GM13977 (cell line): ENCODE results near the gene MON1A.

Source experiments
- DNase-seq: peaks from one replicate; pipeline ENCODE4 v3.0.0; 2012; ENCODE audit warnings: low spot score
- in situ Hi-C: fragments of 300-500 bp; cut with MboI; formaldehyde crosslinking; loops from one replicate; pipeline ENCODE4 v1.12.0; 2022; ENCODE audit warnings: low sequenced_read_pairs, low pct_unique_long_range_greater_than_20kb, mixed read lengths, inconsistent platforms; ENCODE audit not compliant: unreplicated experiment
- TF ChIP-seq, protein P1 (sequence below): IDR thresholded peaks from 2 replicates; pipeline ENCODE4 v1.5.1; 2012; ENCODE audit warnings: mild to moderate bottlenecking, control low read depth; ENCODE audit not compliant: insufficient read depth; ENCODE audit errors: extremely low read depth, missing control alignments

Gene MON1A

GRCh38 chr3:49889296-49889695, 40.3 kb downstream of the MON1A start:
- DNase-seq = no peak
- in situ Hi-C loops = no loop called here
- TF ChIP-seq, protein P1, sequence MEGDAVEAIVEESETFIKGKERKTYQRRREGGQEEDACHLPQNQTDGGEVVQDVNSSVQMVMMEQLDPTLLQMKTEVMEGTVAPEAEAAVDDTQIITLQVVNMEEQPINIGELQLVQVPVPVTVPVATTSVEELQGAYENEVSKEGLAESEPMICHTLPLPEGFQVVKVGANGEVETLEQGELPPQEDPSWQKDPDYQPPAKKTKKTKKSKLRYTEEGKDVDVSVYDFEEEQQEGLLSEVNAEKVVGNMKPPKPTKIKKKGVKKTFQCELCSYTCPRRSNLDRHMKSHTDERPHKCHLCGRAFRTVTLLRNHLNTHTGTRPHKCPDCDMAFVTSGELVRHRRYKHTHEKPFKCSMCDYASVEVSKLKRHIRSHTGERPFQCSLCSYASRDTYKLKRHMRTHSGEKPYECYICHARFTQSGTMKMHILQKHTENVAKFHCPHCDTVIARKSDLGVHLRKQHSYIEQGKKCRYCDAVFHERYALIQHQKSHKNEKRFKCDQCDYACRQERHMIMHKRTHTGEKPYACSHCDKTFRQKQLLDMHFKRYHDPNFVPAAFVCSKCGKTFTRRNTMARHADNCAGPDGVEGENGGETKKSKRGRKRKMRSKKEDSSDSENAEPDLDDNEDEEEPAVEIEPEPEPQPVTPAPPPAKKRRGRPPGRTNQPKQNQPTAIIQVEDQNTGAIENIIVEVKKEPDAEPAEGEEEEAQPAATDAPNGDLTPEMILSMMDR = no peak

DNA sequence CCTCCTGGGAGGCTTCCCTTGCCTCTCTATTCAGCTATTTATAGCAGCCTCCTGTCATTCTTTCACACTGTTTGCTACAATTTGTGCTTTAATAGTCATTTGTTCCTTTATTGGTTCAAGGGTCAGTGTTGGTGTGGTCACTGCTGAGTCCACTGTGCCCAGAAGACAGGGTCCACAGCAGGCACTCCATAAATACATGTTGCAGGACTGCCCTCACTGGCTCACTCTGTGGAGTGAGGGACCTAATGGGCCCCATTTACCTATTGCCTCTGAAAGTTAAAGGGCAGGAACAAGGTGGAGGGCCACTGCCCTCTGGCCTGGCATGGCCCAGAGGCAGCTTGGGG, 42.7 kb downstream of the MON1A start:
- TF ChIP-seq, protein P1 = no peak
- DNase-seq = no peak
- in situ Hi-C loops = no loop called here

DNA sequence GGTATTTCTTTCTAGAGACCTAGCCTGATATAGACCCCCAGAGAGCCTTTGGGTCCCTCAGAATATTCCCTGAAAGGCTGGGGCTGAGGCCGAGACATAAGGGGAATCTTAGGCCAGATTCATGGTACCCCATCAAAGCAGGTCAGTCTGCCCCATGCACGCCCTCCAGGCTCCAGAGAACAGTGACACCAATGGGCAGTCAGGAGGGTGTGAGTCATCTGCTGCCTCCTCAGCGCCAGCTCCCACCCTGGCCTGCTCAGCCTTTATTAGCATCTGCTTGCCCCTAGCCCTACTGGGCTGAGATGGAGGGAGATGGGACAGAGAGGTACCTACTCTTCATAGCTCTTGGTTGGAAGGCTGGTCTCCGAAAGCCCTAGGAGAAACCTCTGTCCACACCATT, 45.6 kb downstream of the MON1A start:
- TF ChIP-seq, protein P1 = no peak
- in situ Hi-C loops = no loop called here
- DNase-seq = no peak

GRCh38 chr3:49882166-49882565, 47.4 kb downstream of the MON1A start:
- in situ Hi-C loops = no loop called here
- TF ChIP-seq, protein P1 = no peak
- no peak for DNase-seq

DNA sequence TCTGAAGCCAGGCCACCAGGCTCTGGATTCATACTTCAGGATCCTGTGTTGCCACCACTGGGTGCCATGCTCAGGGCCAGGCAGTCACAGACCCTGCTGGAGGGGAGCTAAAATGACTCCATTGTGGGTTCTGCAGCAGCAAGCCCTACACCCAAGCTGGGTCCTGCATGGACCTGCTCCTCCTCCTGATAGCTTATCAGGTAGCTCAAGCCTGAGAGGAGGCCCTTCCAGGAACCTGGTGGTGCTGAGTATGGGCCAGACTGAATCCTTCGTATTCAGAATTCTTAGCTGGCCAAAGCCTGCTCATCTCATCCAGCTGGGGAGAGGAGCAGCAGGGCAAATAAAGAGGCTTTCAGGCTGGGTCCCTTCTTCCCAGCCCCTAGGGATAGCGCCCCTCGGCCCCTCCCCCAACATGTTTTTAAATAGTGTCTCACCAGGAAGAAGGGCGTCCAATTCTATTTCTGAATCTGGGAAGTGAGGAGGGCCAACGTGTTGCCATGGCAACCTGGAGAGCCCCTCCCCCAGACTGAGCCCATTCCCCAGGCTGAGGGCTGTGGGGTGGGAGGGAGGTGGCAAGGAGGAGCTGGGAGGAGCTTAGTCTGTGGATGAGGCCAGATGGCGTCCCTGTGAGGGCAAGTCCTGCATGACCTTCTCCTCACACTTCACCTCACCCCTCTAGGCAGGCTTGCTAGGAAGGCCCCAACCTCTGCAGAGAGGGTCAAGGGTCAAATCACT, 48.9 kb downstream of the MON1A start:
- TF ChIP-seq, protein P1 = no peak
- in situ Hi-C loops = no loop called here
- DNase-seq = no peak

GRCh38 chr3:49879721-49880120, 49.9 kb downstream of the MON1A start:
- in situ Hi-C loops = no loop called here
- TF ChIP-seq, protein P1 = no peak
- no peak for DNase-seq
